Stimulated activated CD4-positive, alpha-beta T cell treated with anti-CD3 and anti-CD28 coated beads, Interleukin-2, amount 100 ng/mL, for 4 hours (primary cell): ENCODE measurements around the gene TTC23.

Experiments used
- DNase-seq: peaks from one replicate; pipeline ENCODE4 v3.0.0-alpha.2; 2020; ENCODE audit warnings: low read depth

The TTC23 gene

GRCh38 chr15:99249270-99249841 is at the start of gene TTC23:
Gene TTC23, minus strand, starts transcription at chr15:99249581. Its CDS starts 20,869 bp downstream, at chr15:99228712.
- DNase-seq, result no peak

- no peak for DNase-seq
Observed at GRCh38 chr15:99296386-99296785, 47.0 kb upstream of the TTC23 start.

- DNase-seq, result no peak
Observed at GRCh38 chr15:99295840-99296239, 46.5 kb upstream of the TTC23 start.

- DNase-seq, result no peak
Observed at GRCh38 chr15:99291643-99292042, 42.3 kb upstream of the TTC23 start.

GRCh38 chr15:99283717-99284116 is 34.3 kb upstream of the TTC23 start:
- no peak for DNase-seq

GRCh38 chr15:99282586-99282985 is 33.2 kb upstream of the TTC23 start:
- DNase-seq, result no peak

GRCh38 chr15:99282121-99282520 is 32.7 kb upstream of the TTC23 start:
- no peak for DNase-seq

GRCh38 chr15:99279827-99280226 is 30.4 kb upstream of the TTC23 start:
- DNase-seq, result no peak

- DNase-seq, result no peak
Observed at GRCh38 chr15:99279290-99279689, 29.9 kb upstream of the TTC23 start.

- no peak for DNase-seq
Observed at GRCh38 chr15:99275525-99276128, 26.2 kb upstream of the TTC23 start.

- no peak for DNase-seq
Observed at GRCh38 chr15:99275061-99275460, 25.7 kb upstream of the TTC23 start.

- no peak for DNase-seq
Observed at GRCh38 chr15:99273801-99274200, 24.4 kb upstream of the TTC23 start.

GRCh38 chr15:99268431-99268830 is 19.1 kb upstream of the TTC23 start:
- no peak for DNase-seq

- DNase-seq, result no peak
Observed at GRCh38 chr15:99267957-99268356, 18.6 kb upstream of the TTC23 start.

GRCh38 chr15:99265541-99266070 is 16.2 kb upstream of the TTC23 start:
- DNase-seq, result no peak

GRCh38 chr15:99264125-99264524 is 14.7 kb upstream of the TTC23 start:
- DNase-seq, result no peak

GRCh38 chr15:99257107-99257750 is 7.8 kb upstream of the TTC23 start:
- no peak for DNase-seq

GRCh38 chr15:99253381-99254090 is 4.2 kb upstream of the TTC23 start:
- DNase-seq, result no peak

- DNase-seq, result no peak
Observed at GRCh38 chr15:99252326-99252725, 2.9 kb upstream of the TTC23 start.

GRCh38 chr15:99250857-99251841 is 1.8 kb upstream of the TTC23 start, which contains the start of gene LRRC28:
Gene LRRC28, plus strand, starts transcription at chr15:99251481. Its CDS starts 4,477 bp downstream, at chr15:99255958.
- DNase-seq, result peak; percentile 92

GRCh38 chr15:99250494-99250856 is 1.1 kb upstream of the TTC23 start:
- DNase-seq, result no peak
